Amygdala (tissue), 56 donors: ENCODE measurements around the gene ANO4.
A peak's percentile ranks its signal among the peaks of the same experiment; 100 is the strongest.
"Not testable (repeated sequence)": the region's sequence is repeated elsewhere in the genome, so short reads cannot be mapped to it uniquely, and the experiment has no call there.

ENCODE experiments used
- DNase-seq, 56 donors: peaks; one replicate each; lab custom pipeline; 2025; lab: John Stamatoyannopoulos, UW

ANO4 gene

DNA sequence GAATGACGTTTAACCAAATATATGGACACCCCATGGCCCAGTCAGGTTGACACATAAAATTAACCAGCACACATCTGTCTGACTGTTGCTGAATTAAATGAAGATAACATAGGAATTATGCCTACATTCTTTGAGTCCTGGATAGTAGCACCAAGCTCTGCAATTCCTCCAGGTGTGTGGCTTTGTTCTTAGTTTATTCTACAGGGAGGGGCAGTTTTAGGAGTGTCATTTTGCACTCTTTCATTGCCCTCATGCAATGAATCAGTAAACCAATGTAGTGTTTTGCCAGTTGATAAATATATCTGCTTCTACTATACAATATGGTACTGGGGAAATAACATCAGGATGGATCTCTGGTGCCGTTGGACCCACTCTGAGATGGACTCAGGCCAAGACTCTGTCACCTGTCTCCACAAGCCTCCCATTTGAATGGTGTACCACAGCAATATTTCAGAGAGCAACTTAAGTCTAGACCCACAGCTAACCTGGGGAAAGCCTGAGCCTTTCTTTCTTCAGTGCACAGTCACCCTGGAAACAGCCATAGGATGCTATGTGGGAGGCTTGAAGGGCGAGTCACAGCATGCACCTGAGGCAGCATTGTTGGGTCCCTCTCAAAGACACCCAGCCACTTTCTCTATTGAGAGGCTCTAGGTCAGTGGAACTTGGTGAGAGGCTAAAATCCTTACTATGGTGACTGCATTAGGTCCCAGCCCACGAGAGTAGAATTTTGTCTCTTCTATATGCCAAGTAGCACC lies 73.2 kb downstream of the ANO4 start:
- DNase-seq: no peak

DNA sequence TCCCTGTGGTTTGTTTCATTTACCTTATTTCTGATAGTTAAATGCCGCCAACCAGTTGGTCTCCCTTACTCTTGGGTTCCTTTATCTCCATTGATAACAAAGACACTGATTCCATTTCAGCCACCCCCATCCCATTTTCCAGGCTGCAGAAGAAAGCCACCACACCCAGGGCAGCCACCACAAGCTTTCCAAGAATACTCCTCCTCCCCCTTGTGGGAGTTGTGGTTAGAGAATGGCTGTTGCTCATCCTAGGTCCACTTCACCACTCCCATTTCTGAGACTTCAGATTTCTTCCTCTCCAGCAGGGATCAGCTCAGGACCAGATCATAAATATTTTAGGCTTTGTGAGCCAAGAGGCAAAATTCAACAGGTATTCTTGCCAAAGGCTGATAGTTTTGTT lies 73.9 kb downstream of the ANO4 start:
- no peak for DNase-seq

DNA sequence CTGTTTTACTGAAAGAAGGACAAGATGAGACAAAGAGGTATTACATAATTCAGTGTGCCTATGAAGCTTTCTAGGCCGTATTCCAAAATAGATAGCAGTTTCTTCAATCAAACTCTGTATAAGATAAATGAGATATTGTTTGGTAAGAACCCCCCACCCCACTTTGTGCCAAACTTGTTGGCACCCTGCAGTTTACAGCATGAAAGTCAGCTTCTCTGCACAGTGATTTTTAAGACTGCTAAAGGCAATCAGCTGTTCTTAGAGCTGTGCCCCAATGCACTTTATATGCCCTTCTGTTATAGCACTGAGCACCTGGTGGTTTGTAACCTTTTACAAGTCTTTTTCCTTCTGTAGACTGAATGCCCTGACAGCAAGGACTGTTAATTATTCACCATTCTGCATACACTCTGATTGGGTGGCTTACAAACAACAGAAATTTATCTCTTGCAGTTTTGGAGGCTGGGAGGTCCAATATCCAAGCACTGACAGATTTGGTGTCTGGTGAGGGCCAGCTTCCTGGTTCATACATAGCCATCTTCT lies 76.7 kb downstream of the ANO4 start:
- DNase-seq: no peak

DNA sequence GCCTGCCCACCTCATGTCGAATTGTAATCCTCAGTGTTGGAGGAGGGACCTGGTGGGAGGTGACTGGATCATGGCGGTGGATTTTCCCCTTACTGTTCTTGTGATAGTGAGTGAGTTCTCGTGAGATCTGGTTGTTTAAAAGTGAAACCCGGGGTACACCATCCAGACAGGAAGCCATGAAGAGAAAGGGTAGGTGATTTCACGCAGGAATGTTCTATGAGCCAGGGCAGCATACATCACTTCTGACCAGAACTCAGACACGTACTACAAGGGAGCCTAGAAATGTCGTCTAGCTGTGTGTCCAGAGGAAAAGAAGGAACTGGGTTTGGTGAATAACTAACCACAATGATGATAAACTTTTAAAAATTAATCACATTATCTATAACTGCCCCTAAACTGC lies 80.6 kb downstream of the ANO4 start:
- DNase-seq: no peak

DNA sequence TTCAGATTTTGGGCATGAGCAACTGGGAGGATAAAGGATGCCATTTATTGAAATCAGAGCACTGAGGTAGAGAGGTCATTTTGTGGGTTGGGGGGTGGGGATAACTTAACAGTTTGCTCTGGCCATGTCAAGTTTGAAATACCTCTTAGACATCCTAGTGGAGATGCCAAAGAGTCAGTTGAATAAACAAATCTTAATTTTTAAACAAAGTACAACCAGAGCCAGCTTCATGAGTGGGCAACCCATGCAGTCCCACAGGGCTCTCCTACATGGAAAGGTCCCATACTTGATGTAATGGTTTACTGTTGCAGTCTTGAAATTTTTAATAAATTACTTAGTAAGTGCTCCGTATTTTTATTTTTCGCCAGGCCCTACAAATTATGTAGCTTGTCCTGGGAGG lies 81.2 kb downstream of the ANO4 start:
- no peak for DNase-seq

DNA sequence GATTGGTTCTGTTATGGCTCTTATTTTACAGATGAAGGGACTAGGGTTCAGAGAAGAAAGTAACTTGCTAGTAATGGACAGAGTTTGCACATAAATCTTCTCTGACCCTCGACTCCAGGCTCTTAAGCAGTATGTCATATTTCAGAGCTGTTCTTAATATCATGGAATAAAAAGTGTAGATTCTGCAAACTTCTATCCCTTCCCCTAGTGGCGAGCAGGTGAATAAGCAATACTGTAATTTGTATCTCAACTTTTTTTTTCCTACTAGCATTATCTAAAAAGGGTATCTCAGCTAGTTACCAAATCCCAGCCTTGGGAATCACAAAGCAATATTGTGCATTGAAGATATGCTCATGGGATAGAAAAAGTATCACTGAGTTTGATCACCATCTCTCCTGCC lies 83.2 kb downstream of the ANO4 start:
- DNase-seq: no peak

DNA sequence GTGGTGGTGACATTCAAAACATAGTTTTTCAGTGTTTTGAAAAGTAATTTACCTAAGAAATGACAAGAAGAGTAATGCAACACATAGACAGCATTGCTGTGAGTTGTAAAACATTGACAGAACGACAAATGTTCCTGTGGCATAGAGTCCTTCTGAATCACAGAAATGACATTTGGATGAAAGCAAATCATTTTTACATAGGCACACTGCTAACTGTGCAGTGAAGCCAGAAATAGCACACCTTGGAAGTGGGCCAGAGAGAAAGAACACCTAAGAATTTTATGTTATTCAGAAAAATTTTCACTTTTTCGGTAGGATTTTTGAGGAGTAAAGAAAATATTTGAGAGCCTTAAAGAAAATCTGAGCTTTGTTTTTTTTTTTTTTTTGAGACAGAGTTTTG lies 100.6 kb downstream of the ANO4 start:
- DNase-seq: peak in 3 of 56 donors; percentile 1 to 14 (median 10)

DNA sequence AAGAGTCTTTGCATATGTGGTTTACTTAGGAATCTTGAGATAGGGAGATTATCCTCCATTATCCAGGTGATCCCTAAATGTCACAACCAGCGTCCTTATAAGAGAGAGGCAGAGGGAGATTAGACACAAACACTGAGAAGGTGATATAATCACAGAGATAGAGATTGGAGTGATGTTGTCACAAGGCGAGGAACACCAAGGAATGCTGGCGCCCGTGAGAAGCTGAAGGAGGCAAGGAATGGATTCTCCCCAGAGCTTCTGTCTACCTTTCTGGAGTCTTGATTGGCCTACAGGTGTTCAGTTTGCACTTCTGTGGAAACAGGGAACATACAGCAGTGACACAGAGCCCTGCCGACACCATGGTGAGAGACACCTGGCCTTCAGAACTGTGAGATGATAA lies 101.6 kb downstream of the ANO4 start:
- no peak for DNase-seq

DNA sequence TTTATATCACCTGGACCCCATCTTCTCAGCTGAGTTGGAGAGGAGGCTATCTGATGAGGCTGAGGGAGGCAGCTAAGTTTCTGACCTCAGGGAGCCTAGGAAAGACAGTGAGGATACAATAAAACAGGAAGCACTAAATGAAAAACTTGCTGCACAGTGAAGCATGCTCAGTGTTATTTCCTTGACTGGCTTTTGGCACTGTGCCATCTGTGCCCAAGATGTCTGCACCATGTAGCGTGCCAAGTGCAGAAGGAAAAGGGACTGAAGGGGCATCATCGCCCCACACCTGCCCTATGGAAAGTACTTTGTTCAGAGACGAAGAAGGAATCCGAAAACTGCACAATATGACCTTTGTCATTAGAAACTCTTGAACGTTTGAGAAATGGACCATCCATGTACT lies 102.7 kb downstream of the ANO4 start:
- peak in 1 of 56 donors; percentile 6 for DNase-seq

DNA sequence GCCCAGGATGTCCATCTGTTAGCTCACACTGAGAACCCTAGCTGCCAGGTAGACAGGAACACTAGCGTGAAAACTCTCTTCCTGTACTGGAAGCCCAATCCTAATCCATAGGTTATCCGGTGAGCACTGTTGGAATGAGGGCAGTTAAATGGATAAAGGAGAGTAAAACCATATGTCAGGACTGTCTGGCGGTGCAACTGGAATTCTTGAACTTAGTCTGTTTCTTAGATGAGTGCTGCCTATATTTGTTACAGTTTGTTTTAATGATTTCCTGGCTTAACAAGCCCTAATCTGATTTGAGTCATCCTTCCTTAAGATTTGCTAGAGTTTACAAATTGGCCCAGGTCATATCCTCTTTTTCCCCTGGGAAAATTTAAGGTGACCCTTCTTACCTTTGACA lies 104.7 kb downstream of the ANO4 start:
- no peak for DNase-seq

DNA sequence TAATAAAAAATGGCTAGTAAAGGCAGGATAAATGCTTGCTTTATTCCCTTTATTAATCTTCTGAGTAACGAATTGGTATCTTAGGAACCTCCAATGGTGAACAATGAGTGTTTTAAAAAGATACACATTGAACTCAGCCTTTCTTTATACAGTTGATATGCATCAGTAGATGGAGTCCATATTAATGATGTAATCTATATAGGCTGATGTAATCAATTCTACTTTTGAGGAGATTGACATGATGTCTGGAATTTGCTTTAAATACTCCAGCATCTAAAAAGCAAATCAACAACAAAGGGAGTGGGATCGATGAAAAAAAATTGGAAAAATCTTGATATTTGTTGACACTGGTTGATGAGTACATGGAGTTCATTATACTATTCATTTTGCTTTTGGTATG lies 106.2 kb downstream of the ANO4 start:
- no peak for DNase-seq

DNA sequence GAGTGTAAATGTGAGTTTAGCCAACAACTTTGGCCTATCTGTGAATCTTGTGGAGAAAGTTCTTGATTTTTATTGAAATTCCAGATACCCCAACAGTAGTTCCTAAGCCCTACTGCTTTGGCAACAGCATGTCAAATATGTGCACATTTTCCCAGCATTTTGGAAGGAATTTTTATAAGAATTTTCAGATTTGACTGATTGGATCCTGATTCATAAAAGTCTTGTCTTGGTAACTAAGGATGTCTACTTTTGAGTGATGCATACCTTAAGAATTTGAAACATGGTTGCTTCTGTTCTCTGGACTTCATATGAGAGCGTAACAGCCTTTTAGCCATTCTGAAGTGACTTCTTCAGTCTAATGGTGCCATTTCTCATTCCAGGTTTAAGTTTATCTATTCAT lies 106.7 kb downstream of the ANO4 start:
- DNase-seq: no peak

DNA sequence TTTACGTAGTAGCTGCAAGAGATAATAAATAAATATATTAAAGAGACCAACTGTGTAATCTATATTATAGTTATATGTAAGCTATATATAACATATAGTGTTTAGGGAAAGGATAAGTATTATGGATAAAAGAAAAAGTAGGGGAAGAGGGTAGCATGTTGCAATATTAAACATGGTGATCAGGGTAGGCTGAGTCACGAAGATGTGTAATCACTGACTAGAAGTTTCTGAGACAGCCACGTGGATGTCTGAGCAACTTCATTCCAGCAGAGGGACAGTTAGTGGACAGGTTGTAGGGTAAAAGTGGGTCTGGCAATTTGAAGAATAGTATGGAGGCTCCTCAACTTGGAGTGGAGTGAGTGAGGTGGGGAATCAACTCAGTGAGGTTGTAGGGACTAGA lies 109.7 kb downstream of the ANO4 start:
- DNase-seq: no peak

DNA sequence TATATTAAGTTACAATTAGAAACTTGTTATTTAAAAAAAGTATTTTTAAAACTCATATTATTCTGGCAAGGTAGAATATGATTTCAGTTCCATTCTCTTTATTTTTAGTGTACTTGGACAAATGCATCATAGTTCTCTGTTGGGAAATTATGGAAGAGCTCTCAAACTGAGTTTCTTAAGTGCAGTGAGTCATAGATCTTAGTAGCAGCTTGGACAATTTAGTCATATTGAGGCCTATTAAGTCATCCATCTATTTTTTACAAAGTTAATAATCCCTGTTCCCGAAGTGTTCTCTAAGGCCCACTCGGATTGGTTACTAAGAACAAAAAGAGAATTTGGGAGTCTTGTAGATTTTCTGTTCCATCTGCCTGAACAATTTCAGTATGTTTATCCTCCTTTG lies 113.9 kb downstream of the ANO4 start:
- no peak for DNase-seq

DNA sequence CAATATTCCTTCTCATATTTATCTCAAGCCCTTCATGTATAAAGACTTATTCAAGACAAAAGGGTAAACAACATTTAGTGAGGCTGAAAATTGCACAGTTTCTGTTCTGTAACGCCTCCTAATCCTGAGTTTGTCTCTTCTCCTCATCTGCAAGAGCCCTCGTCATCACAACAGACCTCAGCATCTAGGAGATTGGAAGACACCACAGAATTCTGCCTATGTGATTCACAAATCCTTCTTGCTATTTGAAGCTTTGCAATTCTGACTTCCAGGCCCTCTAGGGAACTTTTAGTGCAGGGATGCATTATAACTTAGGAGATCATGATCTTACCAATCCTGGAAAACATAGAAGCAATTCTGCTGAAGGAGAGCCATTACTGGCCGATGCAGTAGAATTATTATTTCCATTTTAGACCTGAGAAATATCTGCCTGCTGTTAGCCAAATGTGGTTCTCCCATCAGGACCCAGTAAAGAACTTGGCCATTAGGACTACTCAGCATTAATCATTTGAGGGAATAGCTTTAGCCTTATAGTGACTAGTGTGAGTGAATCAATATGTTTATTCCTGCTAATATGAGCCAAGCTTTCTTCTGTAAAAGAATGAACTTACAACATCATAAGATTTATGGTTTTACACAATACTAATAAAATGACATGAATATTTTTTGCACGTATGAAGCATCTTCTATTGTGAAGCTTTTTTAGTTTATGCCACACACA lies 119.5 kb downstream of the ANO4 start:
- no peak for DNase-seq

DNA sequence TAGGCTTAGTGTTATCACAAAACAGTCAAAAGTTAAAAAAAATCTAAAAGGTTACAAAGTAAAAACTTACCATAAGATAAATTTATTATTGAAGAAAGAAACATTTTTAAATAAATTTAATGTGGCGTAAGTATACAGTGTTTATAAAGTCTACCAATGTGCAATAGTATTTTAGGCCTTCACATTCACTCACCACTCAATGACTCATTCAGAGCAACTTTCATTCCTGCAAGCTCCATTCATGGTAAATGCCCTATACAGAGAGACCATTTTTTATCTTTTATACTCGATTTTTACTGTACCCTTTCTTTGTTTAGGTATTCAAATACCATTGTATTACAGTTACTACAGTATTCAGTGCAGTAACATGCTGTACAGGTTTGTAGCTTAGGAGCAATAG lies 124.5 kb downstream of the ANO4 start:
- no peak for DNase-seq

DNA sequence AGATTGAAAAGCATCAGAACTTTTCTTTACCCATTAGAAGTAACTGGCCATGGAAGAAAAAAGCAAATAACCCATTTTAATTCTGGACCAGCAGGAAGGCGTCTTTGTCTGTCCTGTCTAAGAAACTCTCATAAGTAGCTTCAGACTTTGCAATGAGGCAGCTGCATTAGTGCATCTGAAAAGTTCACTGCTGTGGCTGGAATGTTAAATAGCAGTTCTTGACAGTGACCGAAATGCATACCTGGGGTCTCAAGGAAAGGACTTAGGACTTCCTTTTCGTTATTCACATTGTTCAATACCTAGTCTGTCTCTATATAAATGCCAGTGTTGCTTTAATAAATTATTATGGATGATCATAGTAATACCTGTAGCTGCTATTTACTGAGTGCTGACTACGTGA lies 125.9 kb downstream of the ANO4 start:
- DNase-seq: no peak

DNA sequence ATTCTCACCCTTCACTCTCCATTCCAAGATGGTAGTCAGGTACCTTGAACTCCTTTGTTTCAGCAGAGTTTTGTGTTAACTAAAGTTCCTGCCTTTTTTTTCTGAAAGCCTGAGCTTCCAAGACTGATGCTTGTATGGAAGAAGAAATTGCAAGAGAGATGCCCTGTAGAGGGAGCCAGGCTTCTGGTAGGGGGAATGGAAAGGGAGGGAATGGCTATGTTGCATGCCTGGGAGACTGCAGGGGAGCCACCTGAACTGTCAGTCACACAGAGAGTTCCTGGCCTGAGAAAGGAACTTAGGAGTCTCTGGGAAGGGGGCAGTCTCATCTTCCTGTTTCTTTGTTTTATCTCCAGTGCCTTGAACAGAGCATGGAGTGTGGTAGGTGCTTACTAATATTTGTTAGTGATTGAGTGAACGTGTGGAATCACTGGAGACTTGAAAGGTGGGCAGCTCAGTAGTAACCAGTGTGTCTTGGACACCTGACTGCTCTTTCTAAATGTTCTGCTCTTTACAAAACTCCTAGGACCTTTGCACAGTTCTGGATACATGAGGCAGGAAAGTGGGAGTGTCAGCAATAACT lies 132.2 kb downstream of the ANO4 start:
- DNase-seq: peak in 1 of 56 donors; percentile 12

DNA sequence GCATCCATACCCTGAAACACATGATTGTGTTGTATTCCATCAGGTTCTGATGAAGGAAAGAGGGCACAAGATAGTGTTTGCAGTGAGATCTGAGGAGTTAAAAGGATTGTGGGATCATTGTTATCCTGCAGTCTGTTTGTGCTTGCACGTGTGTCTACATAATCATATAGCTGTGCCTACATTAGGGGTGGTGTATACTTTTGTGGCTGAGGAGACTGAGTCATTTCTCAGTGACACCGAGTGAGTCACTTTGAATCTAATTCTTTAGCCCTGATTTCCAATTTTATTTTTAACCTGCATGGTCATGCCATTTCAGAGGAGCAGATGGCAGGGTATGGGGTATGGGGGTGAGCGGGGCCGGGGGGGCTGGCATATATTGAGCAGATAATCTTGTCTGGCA lies 133.2 kb downstream of the ANO4 start:
- no peak for DNase-seq

DNA sequence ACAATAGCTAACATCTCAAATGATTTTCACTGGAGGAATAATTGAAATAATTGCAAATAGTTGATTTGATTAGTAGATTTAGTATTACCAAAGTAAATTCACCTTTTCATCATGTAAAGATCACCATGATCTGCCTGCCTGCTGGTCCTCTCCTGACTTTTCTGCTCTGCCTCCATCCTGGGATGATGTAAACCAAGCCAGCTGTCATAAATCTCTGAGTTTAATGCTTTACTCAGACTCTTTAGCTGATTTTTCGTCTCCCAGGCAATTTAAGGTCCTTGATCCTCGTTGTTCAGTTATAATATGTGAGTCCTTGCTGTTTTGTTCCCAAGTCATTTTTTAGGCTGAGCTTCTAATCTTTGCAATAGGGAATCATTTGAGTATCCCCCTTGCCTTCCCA lies 138.0 kb downstream of the ANO4 start:
- no peak for DNase-seq

DNA sequence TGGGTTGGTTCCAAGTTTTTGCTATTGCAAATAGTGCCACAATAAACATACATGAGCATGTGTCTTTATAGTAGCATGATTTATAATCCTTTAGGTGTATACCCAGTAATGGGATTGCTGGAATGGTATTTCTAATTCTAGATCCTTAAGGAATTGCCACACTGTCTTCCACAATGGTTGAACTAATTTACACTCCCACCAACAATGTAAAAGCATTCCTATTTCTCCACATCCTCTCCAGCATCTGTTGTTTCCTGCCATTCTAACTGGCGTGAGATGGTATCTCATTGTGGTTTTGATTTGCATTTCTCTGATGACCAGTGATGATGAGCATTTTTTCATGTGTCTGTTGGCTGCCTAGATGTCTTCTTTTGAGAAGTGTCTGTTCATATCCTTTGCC lies 139.0 kb downstream of the ANO4 start:
- not testable (repeated sequence) for DNase-seq

DNA sequence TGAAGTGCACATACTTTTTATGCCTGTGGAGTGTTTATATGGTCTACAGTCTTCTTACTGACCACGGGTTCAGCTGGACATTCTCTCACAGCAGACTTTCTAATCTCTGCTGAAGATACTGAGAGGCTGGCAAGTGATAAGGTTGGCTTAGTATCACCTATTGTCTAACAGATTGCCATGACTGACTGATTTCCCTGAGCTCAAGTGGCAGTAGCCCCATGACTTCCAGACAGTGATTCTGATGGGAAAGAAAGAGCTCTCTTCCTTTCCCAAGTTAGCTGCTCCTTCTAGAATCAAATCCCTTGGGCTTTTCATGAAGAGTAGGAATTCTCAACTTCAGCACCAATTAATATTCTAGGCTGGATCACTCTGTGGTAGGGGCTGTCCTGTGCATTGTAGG lies 141.4 kb downstream of the ANO4 start:
- no peak for DNase-seq
